MM.1S (cell line): ENCODE results near the gene DIP2C.

Source experiments
- DNase-seq: peaks from one replicate; pipeline ENCODE4 v3.0.0-alpha.2; 2015
- H2AFZ ChIP-seq: fragments of 300-600 bp; sonication (generic); 2 replicates; pipeline ENCODE4 v1.6.0; 2016; ENCODE audit warnings: antibody characterized with exemption, low read length
- H3F3A ChIP-seq: fragments of 300-600 bp; sonication (generic); 2 replicates; pipeline ENCODE4 v1.6.1; 2016; ENCODE audit warnings: mild to moderate bottlenecking, antibody characterized with exemption, low read length, moderate library complexity, mixed read lengths; ENCODE audit not compliant: insufficient read depth
- H3K27ac ChIP-seq: fragments of 300-600 bp; sonication (generic); 2 replicates; pipeline ENCODE4 v1.5.1; 2016; ENCODE audit warnings: mild to moderate bottlenecking, low read length
- H3K27me3 ChIP-seq: fragments of 300-600 bp; sonication (generic); replicated peaks from 2 replicates; pipeline ENCODE4 v1.6.0; 2016; ENCODE audit warnings: low read length; ENCODE audit not compliant: insufficient read depth
- H3K36me3 ChIP-seq: fragments of 300-600 bp; sonication (generic); replicated peaks from 2 replicates; pipeline ENCODE4 v1.6.1; 2016; ENCODE audit warnings: mild to moderate bottlenecking, low read length, mixed read lengths; ENCODE audit not compliant: insufficient read depth
- H3K4me1 ChIP-seq: fragments of 300-600 bp; sonication (generic); 2 replicates; pipeline ENCODE4 v1.6.1; 2016; ENCODE audit warnings: low read length, mixed read lengths
- H3K4me2 ChIP-seq: fragments of 300-600 bp; sonication (generic); 2 replicates; pipeline ENCODE4 v1.6.0; 2016; ENCODE audit warnings: low read depth, low read length
- H3K4me3 ChIP-seq: fragments of 300-600 bp; sonication (generic); 2 replicates; pipeline ENCODE4 v1.5.1; 2016; ENCODE audit warnings: low read length, mixed read lengths
- H3K79me2 ChIP-seq: fragments of 300-600 bp; sonication (generic); 2 replicates; pipeline ENCODE4 v1.6.1; 2016; ENCODE audit warnings: mixed run types, low read length, mixed read lengths
- H3K9ac ChIP-seq: fragments of 300-600 bp; sonication (generic); 2 replicates; pipeline ENCODE4 v1.6.1; 2016; ENCODE audit warnings: low read length, mixed read lengths
- H3K9me2 ChIP-seq: fragments of 300-600 bp; sonication (generic); replicated peaks from 2 replicates; pipeline ENCODE4 v1.6.1; 2016; ENCODE audit warnings: mild to moderate bottlenecking, low read length, mixed read lengths; ENCODE audit not compliant: insufficient read depth
- H3K9me3 ChIP-seq: fragments of 300-600 bp; sonication (generic); replicated peaks from 2 replicates; pipeline ENCODE4 v1.6.1; 2016; ENCODE audit warnings: mild to moderate bottlenecking, low read length, mixed read lengths; ENCODE audit not compliant: insufficient read depth
- H4K20me1 ChIP-seq: fragments of 300-600 bp; sonication (generic); 2 replicates; pipeline ENCODE4 v1.6.1; 2016; ENCODE audit warnings: mild to moderate bottlenecking, low read length, moderate library complexity, mixed read lengths; ENCODE audit not compliant: insufficient read depth
- EZH2 ChIP-seq: fragments of 300-600 bp; sonication (generic); optimal IDR thresholded peaks from 2 replicates; pipeline ENCODE3; 2017; ENCODE audit warnings: low read depth, mild to moderate bottlenecking, antibody characterized with exemption, low read length, mixed read lengths
- EZH2phosphoT487 ChIP-seq: fragments of 300-600 bp; sonication (generic); IDR thresholded peaks from 2 replicates; pipeline ENCODE4 v1.6.1; 2018; ENCODE audit warnings: antibody characterized with exemption, low read length
- TF ChIP-seq, protein P1 (sequence below): fragments of 300-600 bp; sonication (generic); IDR thresholded peaks from 2 replicates; pipeline ENCODE4 v1.5.1; 2016; ENCODE audit warnings: antibody characterized with exemption, low read length, mixed read lengths

DIP2C gene

GRCh38 chr10:640673-641045 lies 48.8 kb downstream of the DIP2C start:
- H3K27me3 ChIP-seq = no peaks in the 10 kb centered on the region
- no peak overlapping the region for H3K9ac ChIP-seq
- no peaks in the 10 kb centered on the region for H3K4me1 ChIP-seq
- no peaks in the 10 kb centered on the region for H3K9me2 ChIP-seq
- H3K36me3 ChIP-seq = no peaks in the 10 kb centered on the region
- no peaks in the 10 kb centered on the region for H4K20me1 ChIP-seq
- no peaks in the 10 kb centered on the region for H3F3A ChIP-seq
- H3K4me3 ChIP-seq = no peak overlapping the region
- H3K27ac ChIP-seq = no peak overlapping the region
- no peak overlapping the region for H3K4me2 ChIP-seq
- H3K79me2 ChIP-seq = no peaks in the 10 kb centered on the region
- no peak overlapping the region for H2AFZ ChIP-seq
- no peaks in the 10 kb centered on the region for H3K9me3 ChIP-seq
- DNase-seq = no peak
- TF ChIP-seq EZH2phosphoT487 (no peak), EZH2 (no peak)
- TF ChIP-seq, protein P1, sequence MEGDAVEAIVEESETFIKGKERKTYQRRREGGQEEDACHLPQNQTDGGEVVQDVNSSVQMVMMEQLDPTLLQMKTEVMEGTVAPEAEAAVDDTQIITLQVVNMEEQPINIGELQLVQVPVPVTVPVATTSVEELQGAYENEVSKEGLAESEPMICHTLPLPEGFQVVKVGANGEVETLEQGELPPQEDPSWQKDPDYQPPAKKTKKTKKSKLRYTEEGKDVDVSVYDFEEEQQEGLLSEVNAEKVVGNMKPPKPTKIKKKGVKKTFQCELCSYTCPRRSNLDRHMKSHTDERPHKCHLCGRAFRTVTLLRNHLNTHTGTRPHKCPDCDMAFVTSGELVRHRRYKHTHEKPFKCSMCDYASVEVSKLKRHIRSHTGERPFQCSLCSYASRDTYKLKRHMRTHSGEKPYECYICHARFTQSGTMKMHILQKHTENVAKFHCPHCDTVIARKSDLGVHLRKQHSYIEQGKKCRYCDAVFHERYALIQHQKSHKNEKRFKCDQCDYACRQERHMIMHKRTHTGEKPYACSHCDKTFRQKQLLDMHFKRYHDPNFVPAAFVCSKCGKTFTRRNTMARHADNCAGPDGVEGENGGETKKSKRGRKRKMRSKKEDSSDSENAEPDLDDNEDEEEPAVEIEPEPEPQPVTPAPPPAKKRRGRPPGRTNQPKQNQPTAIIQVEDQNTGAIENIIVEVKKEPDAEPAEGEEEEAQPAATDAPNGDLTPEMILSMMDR = no peak

DNA sequence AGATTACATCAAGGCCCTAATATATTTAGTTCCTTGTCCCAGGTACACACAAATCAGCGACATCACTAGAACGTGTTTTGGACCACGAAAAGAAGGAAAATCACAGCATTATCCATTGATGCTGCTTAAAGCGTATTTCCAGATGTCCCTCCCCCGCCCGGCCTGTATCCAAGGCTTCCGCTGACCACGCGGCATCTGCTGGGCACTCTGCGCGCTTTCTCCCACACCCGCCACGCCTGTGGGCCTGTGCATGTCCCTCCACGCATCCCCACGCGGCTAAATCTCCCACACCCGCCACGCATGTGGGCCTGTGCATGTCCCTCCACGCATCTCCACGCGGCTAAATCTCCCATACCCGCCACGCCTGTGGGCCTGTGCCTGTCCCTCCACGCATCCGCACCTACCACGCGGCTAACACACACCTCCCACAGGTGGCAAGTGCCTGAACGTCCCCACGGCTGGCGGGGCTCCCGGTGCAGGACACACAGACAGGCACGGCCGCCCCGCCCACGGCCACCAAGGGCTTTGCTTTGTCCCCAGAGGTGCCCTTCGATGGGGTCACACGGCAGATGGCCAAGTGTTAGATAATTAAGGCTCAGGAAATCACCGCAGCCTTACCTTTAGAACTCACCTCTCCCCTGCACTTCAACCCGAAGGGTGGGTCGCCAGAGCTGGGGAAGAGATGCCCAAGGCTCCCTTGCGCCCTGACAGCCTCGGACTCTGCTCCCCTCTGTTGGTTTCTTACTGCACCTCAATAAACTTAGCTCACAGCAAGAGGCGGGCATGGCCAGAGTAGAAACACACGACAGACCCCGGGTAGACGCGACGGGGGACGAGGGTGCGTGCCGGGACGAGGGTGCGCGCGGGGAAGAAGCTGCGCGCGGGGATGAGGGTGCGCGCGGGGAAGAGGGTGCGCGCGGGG lies 49.5 kb downstream of the DIP2C start:
- no peaks in the 10 kb centered on the region for H3K27me3 ChIP-seq
- H3K9me2 ChIP-seq = no peaks in the 10 kb centered on the region
- H4K20me1 ChIP-seq = no peaks in the 10 kb centered on the region
- no peaks in the 10 kb centered on the region for H3K36me3 ChIP-seq
- no peaks in the 10 kb centered on the region for H3K4me1 ChIP-seq
- H3K4me2 ChIP-seq = no peak overlapping the region
- no peaks in the 10 kb centered on the region for H3F3A ChIP-seq
- H3K79me2 ChIP-seq = no peaks in the 10 kb centered on the region
- H2AFZ ChIP-seq = no peak overlapping the region
- TF ChIP-seq, protein P1 = no peak
- no peak for TF ChIP-seq EZH2phosphoT487
- no peak for TF ChIP-seq EZH2
- no peaks in the 10 kb centered on the region for H3K9me3 ChIP-seq
- no peak for DNase-seq
- no peak overlapping the region for H3K4me3 ChIP-seq
- H3K27ac ChIP-seq = no peak overlapping the region
- H3K9ac ChIP-seq = no peak overlapping the region

GRCh38 chr10:639001-639750 lies 50.3 kb downstream of the DIP2C start:
- TF ChIP-seq, protein P1 = no peak
- TF ChIP-seq EZH2 = no peak
- TF ChIP-seq EZH2phosphoT487 = no peak
- H3K9me3 ChIP-seq = no peaks in the 10 kb centered on the region
- no peaks in the 10 kb centered on the region for H3K79me2 ChIP-seq
- no peak overlapping the region for H3K4me2 ChIP-seq
- H4K20me1 ChIP-seq = no peaks in the 10 kb centered on the region
- H2AFZ ChIP-seq = no peak overlapping the region
- H3K36me3 ChIP-seq = no peaks in the 10 kb centered on the region
- DNase-seq = no peak
- no peak overlapping the region for H3K27ac ChIP-seq
- no peaks in the 10 kb centered on the region for H3F3A ChIP-seq
- no peaks in the 10 kb centered on the region for H3K9me2 ChIP-seq
- no peak overlapping the region for H3K9ac ChIP-seq
- no peak overlapping the region for H3K4me3 ChIP-seq
- H3K4me1 ChIP-seq = no peaks in the 10 kb centered on the region
- H3K27me3 ChIP-seq = no peaks in the 10 kb centered on the region
